Heart left ventricle (tissue), 16 donors: ENCODE measurements around the gene EXD1. TPM values are rescaled to one million over a fixed set of nuclear protein-coding genes. Genes with fewer than 3 reads are reported as not detected.

ENCODE experiments used
- ATAC-seq, 4 donors: fragments of 200-7000 bp; cut with Tn5 transposase; one replicate each; pipeline ENCODE4 v1.9.1; 2020 to 2022; ENCODE audit warnings: moderate library complexity in 4 of 4, mild to moderate bottlenecking in 3 of 4, moderate number of reproducible peaks in 1 of 4
- DNase-seq, 5 donors: peaks; one replicate each; pipeline ENCODE4 v3.0.0-alpha.2; 2020
- H3K27ac ChIP-seq, 12 donors: fragments of 200-600 bp; sonication (generic) in 4 of 12; one replicate each; pipeline versions ENCODE4 v1.5.0 to v1.8.0; 2016 to 2022; ENCODE audit warnings: mild to moderate bottlenecking in 2 of 12
- H3K27me3 ChIP-seq, 9 donors: fragments of 200-600 bp; sonication (generic) in 2 of 9; one replicate each; pipeline versions ENCODE4 v1.5.1 to v1.8.0; 2016 to 2022; ENCODE audit warnings: mild to moderate bottlenecking in 3 of 9
- H3K36me3 ChIP-seq, 9 donors: fragments of 200-600 bp; sonication (generic) in 2 of 9; one replicate each; pipeline versions ENCODE4 v1.5.0 to v1.8.0; 2018 to 2022; ENCODE audit warnings: mild to moderate bottlenecking in 2 of 9
- H3K4me1 ChIP-seq, 12 donors: fragments of 200-600 bp; sonication (generic) in 4 of 12; one replicate each; pipeline versions ENCODE4 v1.5.0 to v1.8.0; 2016 to 2022; ENCODE audit warnings: mild to moderate bottlenecking in 3 of 12
- H3K4me3 ChIP-seq, 12 donors: fragments of 200-600 bp; sonication (generic) in 4 of 12; one replicate each; pipeline versions ENCODE4 v1.5.0 to v1.8.0; 2017 to 2022; ENCODE audit warnings: mild to moderate bottlenecking in 9 of 12, moderate library complexity in 4 of 12
- H3K9me3 ChIP-seq, 12 donors: fragments of 200-600 bp; sonication (generic) in 4 of 12; one replicate each; pipeline versions ENCODE4 v1.5.0 to v1.8.0; 2016 to 2022; ENCODE audit warnings: mild to moderate bottlenecking in 1 of 12
- POLR2A ChIP-seq, 2 donors: fragments of 450-650 bp; IDR thresholded peaks; one replicate each; pipeline ENCODE4 v1.6.1; 2017; ENCODE audit warnings: antibody characterized with exemption in 2 of 2, mild to moderate bottlenecking in 2 of 2, moderate library complexity in 2 of 2
- WGBS, 4 donors: extraction: QIAGEN DNeasy Blood & Tissue Kit in 2 of 4; methylation state at CpG; one replicate each; pipeline versions ENCODE4 v1.1.5 to v1.1.7; 2013 to 2018; 5-methylcytosine and 5-hydroxymethylcytosine counted together
- intact Hi-C, 10 donors: fragments of 100-400 bp; cut with DNase I; formaldehyde crosslinking; loops; one replicate each; pipeline versions ENCODE4 v1.11.1 to v1.14.2; 2022
- polyA plus RNA-seq, 2 donors: library from polyadenylated mRNA; stranded (reverse); fragments of 200-250 nt; gene quantifications; one replicate each; pipeline ENCODE4 v1.2.3, GENCODE V29; 2013
- total RNA-seq, 9 donors: library from RNA; depleted of rRNA in 2 of 9; stranded (reverse); fragments of >200 nt in 2 of 9; fragmentation: NEBNext Ultra II Directional in 3 of 9; extraction: Animal tissue kit (Norgen Biotek cat#: 25700) in 3 of 9; gene quantifications; one replicate each; pipeline versions ENCODE4 v1.1.0 to v1.2.4, GENCODE V29; 2016 to 2023
- TF ChIP-seq, protein P1 (sequence below), 12 donors: fragments of 200-600 bp; sonication (generic) in 4 of 12; IDR thresholded peaks; one replicate each; pipeline versions ENCODE4 v1.5.0 to v1.8.0; 2018 to 2022; ENCODE audit warnings: antibody characterized with exemption in 12 of 12, mild to moderate bottlenecking in 5 of 12
- donor health status: ischemic (EF 13 %, LVEDD 7.1; RV severe dilation, severe dysfunction).
- donor health status: healthy with polysubstance abuse.
- donor health status: DM: no; HTN: yes; CAD: no.
- donor health status: DM: no; HTN: no; CAD: no.
- donor health status: ischemic (EF 25% LVEDD 6.9; RV normal size, moderate dysfunction).
- donor health status: ischemic (EF 25% LVEDD 5.7; RV mildly dilated, moderate dysfunction).
- donor health status: healthy.
- donor health status: DM: yes; HTN: yes; CAD: no.
- donor health status: ischemic (EF 35%, LVEDD 5.7; RV mildly dilated, moderate dysfunction).
- donor health status: nonischemic (EF 11% LVEDD 7.7; RV severe dilation, severe dysfunction).
- donor health status: DM: yes; HTN: yes; CAD: no.
- donor health status: PGD.
- donor health status: ischemic (EF 29% LVEDD 5.4; RV normal size, mild dysfunction).
- donor health status: nonischemic (EF 23%, LVEDD 6.1; RV moderate dilation, normal function).

EXD1 gene
- total and polyA plus RNA-seq, 11 donors = not detected

GRCh38 chr15:41207687-41208448, 22.7 kb downstream of the EXD1 start:
- H3K4me1 ChIP-seq = no peaks in the 10 kb centered on the region
- no peaks in the 10 kb centered on the region for H3K9me3 ChIP-seq
- no peaks in the 10 kb centered on the region for H3K36me3 ChIP-seq
- no peak for DNase-seq
- H3K4me3 ChIP-seq = no peak overlapping the region
- TF ChIP-seq, protein P1, sequence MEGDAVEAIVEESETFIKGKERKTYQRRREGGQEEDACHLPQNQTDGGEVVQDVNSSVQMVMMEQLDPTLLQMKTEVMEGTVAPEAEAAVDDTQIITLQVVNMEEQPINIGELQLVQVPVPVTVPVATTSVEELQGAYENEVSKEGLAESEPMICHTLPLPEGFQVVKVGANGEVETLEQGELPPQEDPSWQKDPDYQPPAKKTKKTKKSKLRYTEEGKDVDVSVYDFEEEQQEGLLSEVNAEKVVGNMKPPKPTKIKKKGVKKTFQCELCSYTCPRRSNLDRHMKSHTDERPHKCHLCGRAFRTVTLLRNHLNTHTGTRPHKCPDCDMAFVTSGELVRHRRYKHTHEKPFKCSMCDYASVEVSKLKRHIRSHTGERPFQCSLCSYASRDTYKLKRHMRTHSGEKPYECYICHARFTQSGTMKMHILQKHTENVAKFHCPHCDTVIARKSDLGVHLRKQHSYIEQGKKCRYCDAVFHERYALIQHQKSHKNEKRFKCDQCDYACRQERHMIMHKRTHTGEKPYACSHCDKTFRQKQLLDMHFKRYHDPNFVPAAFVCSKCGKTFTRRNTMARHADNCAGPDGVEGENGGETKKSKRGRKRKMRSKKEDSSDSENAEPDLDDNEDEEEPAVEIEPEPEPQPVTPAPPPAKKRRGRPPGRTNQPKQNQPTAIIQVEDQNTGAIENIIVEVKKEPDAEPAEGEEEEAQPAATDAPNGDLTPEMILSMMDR (IDR thresholded peaks at IDR 0.05) = no peak
- TF ChIP-seq POLR2A (IDR thresholded peaks at IDR 0.05) = no peak
- H3K27me3 ChIP-seq = peaks cover 0 to 14% (median 0%) of the 10 kb centered on the region in 9 donors
- WGBS, 4 donors = 82 to 90% (median 87%) methylated on average over 5 of the region's 5 CpGs
- ATAC-seq = no peak
- intact Hi-C loops = no loop called here
- H3K27ac ChIP-seq = no peak overlapping the region

DNA sequence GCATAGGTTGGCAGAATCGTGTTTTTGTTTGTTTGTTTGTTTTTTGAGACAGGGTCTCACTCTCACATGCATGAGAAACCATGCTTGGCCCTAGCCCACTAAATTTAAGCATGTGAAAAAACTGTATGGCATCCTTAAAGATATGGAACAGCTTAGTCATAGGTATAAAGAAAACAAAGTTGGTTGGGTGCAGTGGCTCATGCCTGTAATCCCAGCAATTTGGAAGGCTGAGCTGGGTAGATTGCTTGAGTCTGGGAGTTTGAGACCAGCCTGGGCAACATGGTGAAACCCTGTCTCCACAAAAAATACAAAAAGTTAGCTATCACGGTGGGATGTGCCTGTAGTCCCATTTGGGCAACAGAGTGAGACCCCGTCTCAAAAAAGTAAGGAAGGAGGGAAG, 25.2 kb downstream of the EXD1 start:
- DNase-seq = no peak
- Histone ChIP-seq H3K4me3 (no peak overlapping the region), H3K36me3 (no peaks in the 10 kb centered on the region), H3K27me3 (peaks cover 0 to 11% (median 0%) of the 10 kb centered on the region in 9 donors), H3K9me3 (no peaks in the 10 kb centered on the region), H3K4me1 (no peaks in the 10 kb centered on the region), H3K27ac (no peak overlapping the region)
- intact Hi-C loops = no loop called here
- TF ChIP-seq, protein P1 (IDR thresholded peaks at IDR 0.05) = no peak
- TF ChIP-seq POLR2A (IDR thresholded peaks at IDR 0.05) = no peak
- 72 to 83% (median 77%) methylated on average over 3 of the region's 3 CpGs for WGBS, 4 donors
- ATAC-seq = no peak

- DNase-seq (no peak), ATAC-seq (no peak)
- H3K36me3 ChIP-seq = no peaks in the 10 kb centered on the region
- WGBS, 4 donors = 90 to 92% (median 92%) methylated on average over 7 of the region's 7 CpGs
- intact Hi-C loops = no loop called here
- peaks cover 0 to 9% (median 0%) of the 10 kb centered on the region in 9 donors for H3K27me3 ChIP-seq
- H3K4me3 ChIP-seq = no peak overlapping the region
- no peak overlapping the region for H3K27ac ChIP-seq
- H3K4me1 ChIP-seq = no peaks in the 10 kb centered on the region
- TF ChIP-seq, protein P1 (IDR thresholded peaks at IDR 0.05) = no peak
- no peak for TF ChIP-seq POLR2A (IDR thresholded peaks at IDR 0.05)
- H3K9me3 ChIP-seq = no peaks in the 10 kb centered on the region
Observed at GRCh38 chr15:41203395-41203794, 27.2 kb downstream of the EXD1 start.

GRCh38 chr15:41199470-41199869, 31.1 kb downstream of the EXD1 start:
- TF ChIP-seq POLR2A (IDR thresholded peaks at IDR 0.05) = no peak
- TF ChIP-seq, protein P1 (IDR thresholded peaks at IDR 0.05) = no peak
- ATAC-seq = no peak
- no peaks in the 10 kb centered on the region for H3K36me3 ChIP-seq
- intact Hi-C loops = no loop called here
- H3K27me3 ChIP-seq = no peaks in the 10 kb centered on the region
- no peaks in the 10 kb centered on the region for H3K4me1 ChIP-seq
- H3K4me3 ChIP-seq = no peak overlapping the region
- no peak overlapping the region for H3K27ac ChIP-seq
- DNase-seq = no peak
- peaks cover 0 to 2% (median 0%) of the 10 kb centered on the region in 12 donors for H3K9me3 ChIP-seq
